HCT116 (cell line): ENCODE data around the gene RNASE1. TPM values are rescaled to one million over a fixed set of nuclear protein-coding genes. Genes with fewer than 3 reads are reported as not detected.

ENCODE experiments used
- ATAC-seq: fragments of 200-7000 bp; cut with Tn5 transposase; 2 replicates; pipeline ENCODE4 v1.9.1; 2020; ENCODE audit warnings: mild to moderate bottlenecking, moderate library complexity
- BruUV-seq: library from RNA; stranded (reverse); fragments of 400-500 nt; replicated peaks from 2 replicates; lab custom pipeline; 2021; lab: Mats Ljungman, UMichigan
- CTCF ChIA-PET: fragments of 300-600 bp; sonication (Branson Sonifier 250); formaldehyde crosslinking; loops from one replicate; lab custom pipeline; 2021; ENCODE audit warnings: antibody characterized with exemption; lab: Charles Lee
- POLR2A ChIA-PET: fragments of 300-600, 350-600 bp; sonication (Branson Sonifier 250); formaldehyde crosslinking; loops from one replicate; lab custom pipeline; 2021; ENCODE audit warnings: antibody characterized with exemption; lab: Charles Lee
- RAD21 ChIA-PET, 2 experiments: fragments of 300-600 bp; sonication (Branson Sonifier 250); formaldehyde crosslinking; loops; one replicate each; lab custom pipeline; 2023; ENCODE audit warnings: low total read pairs in 2 of 2; ENCODE audit not compliant: uncharacterized antibody in 2 of 2, unreplicated experiment in 2 of 2, low non-redundant PET in 1 of 2; lab: Charles Lee
- DNase-seq: peaks from one replicate; pipeline ENCODE4 v3.0.0-alpha.2; 2010; ENCODE audit warnings: low read depth, low spot score
- H2AFZ ChIP-seq: fragments of 200-600 bp; shearing (Covaris generic), sonication (generic); 2 replicates; pipeline ENCODE4 v1.6.1; 2017; ENCODE audit warnings: low read depth, mixed run types, mixed read lengths, antibody characterized with exemption, low read length; ENCODE audit not compliant: poor library complexity, severe bottlenecking
- H3K27ac ChIP-seq: 2 replicates; pipeline ENCODE4 v1.5.1; 2012; ENCODE audit warnings: low read depth, low read length
- H3K27me3 ChIP-seq: fragments of 200-600 bp; sonication (generic); 2 replicates; pipeline ENCODE4 v1.6.1; 2016; ENCODE audit warnings: mixed run types, low read length, mixed read lengths; ENCODE audit not compliant: insufficient read depth
- H3K36me3 ChIP-seq, 2 experiments: fragments of 200-500 bp in 1 of 2; fragments of 200-600 bp in 1 of 2; sonication (Bioruptor generic) in 1 of 2; sonication (generic) in 1 of 2; 2 replicates each; pipeline versions ENCODE4 v1.5.1 to v1.6.1; 2014 to 2016; ENCODE audit warnings: low read length in 2 of 2, inconsistent platforms in 1 of 2, mixed read lengths in 1 of 2, mixed run types in 1 of 2; ENCODE audit not compliant: insufficient read depth in 2 of 2, control insufficient read depth in 1 of 2
- H3K4me1 ChIP-seq, 2 experiments: fragments of 200-600 bp in 1 of 2; sonication (generic) in 1 of 2; 2 replicates each; pipeline versions ENCODE4 v1.5.1 to v1.6.1; 2012 to 2017; ENCODE audit warnings: low read length in 2 of 2, inconsistent platforms in 1 of 2, mild to moderate bottlenecking in 1 of 2, mixed read lengths in 1 of 2, mixed run types in 1 of 2, moderate library complexity in 1 of 2; ENCODE audit not compliant: insufficient read depth in 2 of 2, control insufficient read depth in 1 of 2
- H3K4me2 ChIP-seq: fragments of 200-600 bp; sonication (generic); 2 replicates; pipeline ENCODE4 v1.6.1; 2017; ENCODE audit warnings: mixed run types, low read length, mixed read lengths
- H3K4me3 ChIP-seq, 2 experiments: fragments of 200-600 bp in 1 of 2; sonication (generic) in 1 of 2; replicated peaks in 1 of 2; 2 replicates each; pipeline ENCODE4 v1.5.1; 2011 to 2016; ENCODE audit warnings: low read length in 2 of 2, control low read depth in 1 of 2, low read depth in 1 of 2, mild to moderate bottlenecking in 1 of 2, mixed read lengths in 1 of 2, mixed run types in 1 of 2
- H3K79me2 ChIP-seq: fragments of 200-600 bp; sonication (generic); 2 replicates; pipeline ENCODE4 v1.6.1; 2017; ENCODE audit warnings: mild to moderate bottlenecking, mixed run types, low read length, moderate library complexity, mixed read lengths; ENCODE audit not compliant: insufficient read depth
- H3K9ac ChIP-seq: fragments of 200-600 bp; sonication (generic); 2 replicates; pipeline ENCODE4 v1.6.1; 2016; ENCODE audit warnings: low read length, mixed read lengths
- H3K9me2 ChIP-seq: fragments of 200-600 bp; sonication (generic), shearing (Covaris generic); 2 replicates; pipeline ENCODE4 v1.6.1; 2017; ENCODE audit warnings: mixed run types, mild to moderate bottlenecking, moderate library complexity; ENCODE audit not compliant: insufficient read depth
- H3K9me3 ChIP-seq, 2 experiments: fragments of 200-500 bp in 1 of 2; fragments of 200-600 bp in 1 of 2; sonication (Bioruptor generic) in 1 of 2; sonication (generic) in 1 of 2; 2 replicates each; pipeline ENCODE4 v1.6.1; 2014 to 2017; ENCODE audit warnings: low read length in 2 of 2, mixed read lengths in 2 of 2, inconsistent platforms in 1 of 2, low read depth in 1 of 2, mild to moderate bottlenecking in 1 of 2, mixed run types in 1 of 2, moderate library complexity in 1 of 2; ENCODE audit not compliant: control insufficient read depth in 1 of 2, insufficient read depth in 1 of 2
- H4K20me1 ChIP-seq: fragments of 200-600 bp; sonication (generic), shearing (Covaris generic); 2 replicates; pipeline ENCODE4 v1.6.1; 2017; ENCODE audit warnings: mixed run types, mild to moderate bottlenecking, moderate library complexity; ENCODE audit not compliant: insufficient read depth
- CBX3 ChIP-seq: IDR thresholded peaks from 2 replicates; pipeline ENCODE4 v1.6.1; 2012; ENCODE audit warnings: low read depth
- EGR1 ChIP-seq: IDR thresholded peaks from 2 replicates; pipeline ENCODE4 v1.6.1; 2012; ENCODE audit warnings: low read depth
- ELF1 ChIP-seq: IDR thresholded peaks from 2 replicates; pipeline ENCODE4 v1.6.1; 2012; ENCODE audit warnings: low read depth, borderline replicate concordance
- POLR2A ChIP-seq: IDR thresholded peaks from 2 replicates; pipeline ENCODE4 v1.7.0; 2011; ENCODE audit warnings: borderline replicate concordance; ENCODE audit not compliant: insufficient read depth, insufficient read length; ENCODE audit errors: extremely low read depth
- SP1 ChIP-seq: IDR thresholded peaks from 2 replicates; pipeline ENCODE4 v1.6.1; 2012; ENCODE audit warnings: low read depth
- YY1 ChIP-seq: IDR thresholded peaks from 2 replicates; pipeline ENCODE4 v1.6.1; 2011; ENCODE audit warnings: low read length, low read depth, moderate library complexity, mild to moderate bottlenecking; ENCODE audit not compliant: insufficient replicate concordance; ENCODE audit errors: extremely low read depth
- ZFX ChIP-seq: fragments of 450-650 bp; IDR thresholded peaks from 2 replicates; pipeline ENCODE4 v1.6.1; 2017
- ZNF274 ChIP-seq: fragments of 200-500 bp; sonication (Bioruptor generic); IDR thresholded peaks from 2 replicates; pipeline ENCODE4 v1.6.1; 2014; ENCODE audit warnings: mild to moderate bottlenecking, low read depth, low read length, inconsistent platforms
- intact Hi-C: fragments of 100-400 bp; cut with micrococcal nuclease; formaldehyde crosslinking; loops from 2 replicates; pipeline ENCODE4 v1.10.0; 2022
- total RNA-seq: library from RNA; stranded (reverse); gene quantifications from one replicate; pipeline ENCODE4 v1.2.1, GENCODE V29; 2021; ENCODE audit not compliant: unreplicated experiment
- TF ChIP-seq, protein P1 (sequence below): IDR thresholded peaks from 2 replicates; pipeline ENCODE4 v1.6.1; 2012
- TF ChIP-seq, protein P2 (sequence below): IDR thresholded peaks from 2 replicates; pipeline ENCODE4 v1.6.1; 2011; ENCODE audit warnings: mild to moderate bottlenecking, low read length, moderate library complexity; ENCODE audit not compliant: insufficient replicate concordance; ENCODE audit errors: extremely low read depth

Gene RNASE1
- total RNA-seq, 1 experiment from 2014 or later, result 3.3 TPM

DNA sequence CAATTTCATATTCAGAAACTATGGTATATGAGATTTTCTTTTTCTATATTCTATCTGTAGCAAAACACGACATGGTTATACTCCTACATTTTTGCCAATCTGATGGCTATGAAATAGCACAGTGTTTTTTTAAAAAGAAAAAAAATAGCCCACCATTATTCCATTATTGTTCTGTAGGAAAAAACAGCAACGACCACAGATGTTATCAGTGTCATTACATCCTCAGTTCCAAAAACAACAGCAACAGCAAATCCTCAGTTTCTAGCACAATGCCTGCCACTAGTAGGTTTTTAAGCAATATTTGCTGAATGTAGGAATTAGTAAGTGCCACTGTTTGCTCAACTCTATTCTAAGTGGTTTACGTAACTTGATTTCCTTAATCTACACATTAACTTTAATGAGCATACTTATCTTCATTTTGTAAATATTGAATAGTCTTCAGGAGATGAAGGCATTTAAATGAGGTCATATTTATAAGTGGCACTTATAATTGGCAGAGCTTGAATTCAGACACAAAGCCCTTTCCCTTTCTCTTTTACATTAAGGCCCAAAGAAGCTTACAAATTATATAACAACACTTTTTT, 13.3 kb downstream of the RNASE1 start (continued):
- TF ChIP-seq EGR1, result no peak

DNA sequence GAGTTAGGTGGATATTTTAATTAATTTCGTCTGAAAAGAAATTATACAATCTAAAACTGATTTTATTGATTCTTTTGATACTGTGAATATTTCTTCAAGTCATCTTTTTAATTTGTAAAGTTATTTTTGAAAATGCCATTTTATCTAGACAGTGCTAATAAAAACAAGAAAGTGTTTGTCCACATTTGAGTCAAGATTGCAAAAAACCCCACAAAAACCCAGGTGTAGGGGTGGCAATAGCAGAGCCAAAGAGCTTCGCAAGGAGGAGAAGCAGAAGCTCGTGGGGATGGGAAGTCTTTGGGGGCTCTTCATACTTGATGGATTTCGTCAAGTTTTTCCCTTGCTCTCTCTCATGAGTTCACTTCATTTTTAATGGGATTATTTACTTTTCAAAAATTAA, 15.6 kb downstream of the RNASE1 start:
- ATAC-seq, result no peak
- BruUV-seq, result no TSS peak

More for the DNA sequence above, 15.6 kb downstream of the RNASE1 start:
- H3K36me3 ChIP-seq, result no peaks in the 10 kb centered on the region
- no peak overlapping the region for H3K9ac ChIP-seq
- H2AFZ ChIP-seq, result no peak overlapping the region
- H3K4me2 ChIP-seq, result no peak overlapping the region
- 0 out of 4 replicates have a peak, but pooled peaks cover 0 to 4% of the 10 kb centered on the region in 2 experiments for H3K4me1 ChIP-seq
- no peak overlapping the region for H3K4me3 ChIP-seq
- no peaks in the 10 kb centered on the region for H4K20me1 ChIP-seq
- H3K27ac ChIP-seq, result no peak overlapping the region
- TF ChIP-seq ZNF274 (no peak), CBX3 (no peak), YY1 (no peak), SP1 (no peak), ELF1 (no peak), POLR2A (no peak), ZFX (no peak)
- TF ChIP-seq, protein P1, sequence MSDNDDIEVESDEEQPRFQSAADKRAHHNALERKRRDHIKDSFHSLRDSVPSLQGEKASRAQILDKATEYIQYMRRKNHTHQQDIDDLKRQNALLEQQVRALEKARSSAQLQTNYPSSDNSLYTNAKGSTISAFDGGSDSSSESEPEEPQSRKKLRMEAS, result no peak
- TF ChIP-seq, protein P2, sequence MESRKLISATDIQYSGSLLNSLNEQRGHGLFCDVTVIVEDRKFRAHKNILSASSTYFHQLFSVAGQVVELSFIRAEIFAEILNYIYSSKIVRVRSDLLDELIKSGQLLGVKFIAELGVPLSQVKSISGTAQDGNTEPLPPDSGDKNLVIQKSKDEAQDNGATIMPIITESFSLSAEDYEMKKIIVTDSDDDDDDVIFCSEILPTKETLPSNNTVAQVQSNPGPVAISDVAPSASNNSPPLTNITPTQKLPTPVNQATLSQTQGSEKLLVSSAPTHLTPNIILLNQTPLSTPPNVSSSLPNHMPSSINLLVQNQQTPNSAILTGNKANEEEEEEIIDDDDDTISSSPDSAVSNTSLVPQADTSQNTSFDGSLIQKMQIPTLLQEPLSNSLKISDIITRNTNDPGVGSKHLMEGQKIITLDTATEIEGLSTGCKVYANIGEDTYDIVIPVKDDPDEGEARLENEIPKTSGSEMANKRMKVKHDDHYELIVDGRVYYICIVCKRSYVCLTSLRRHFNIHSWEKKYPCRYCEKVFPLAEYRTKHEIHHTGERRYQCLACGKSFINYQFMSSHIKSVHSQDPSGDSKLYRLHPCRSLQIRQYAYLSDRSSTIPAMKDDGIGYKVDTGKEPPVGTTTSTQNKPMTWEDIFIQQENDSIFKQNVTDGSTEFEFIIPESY, result no peak
- RAD21 ChIA-PET, result no interaction called here
- H3K9me3 ChIP-seq, result no peaks in the 10 kb centered on the region
- DNase-seq, result no peak
- intact Hi-C loops, result no loop called here
- H3K9me2 ChIP-seq, result no peaks in the 10 kb centered on the region
- H3K79me2 ChIP-seq, result no peaks in the 10 kb centered on the region
- POLR2A ChIA-PET, result no interaction called here
- H3K27me3 ChIP-seq, result no peaks in the 10 kb centered on the region
- CTCF ChIA-PET, result no interaction called here
